Measurements from ENCODE around the gene CRISP3. TPM values are rescaled to one million over a fixed set of nuclear protein-coding genes. Genes with fewer than 3 reads are reported as not detected.

The CRISP3 gene
- total RNA-seq, 1 experiment from 2014 or later: not detected

DNA sequence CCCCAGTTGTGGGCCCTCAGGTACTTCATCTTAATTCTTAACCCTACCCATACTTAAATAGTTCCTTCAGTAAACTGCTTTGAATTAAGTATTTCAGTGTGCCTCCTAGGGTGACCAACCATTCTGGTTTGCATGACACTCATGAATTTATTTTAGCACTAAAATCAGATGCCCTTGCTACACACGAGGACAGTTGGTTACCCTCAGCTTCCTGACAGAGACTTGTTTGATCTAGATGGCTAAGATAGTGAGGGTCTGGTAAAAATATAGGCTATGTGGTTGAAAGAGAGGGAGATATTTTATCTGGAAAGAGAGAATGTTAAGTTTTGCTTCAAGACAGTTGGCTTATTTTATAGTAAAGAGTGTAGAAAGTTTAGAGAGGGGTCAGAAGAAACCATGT, 32.3 kb upstream of the CRISP3 start:
- Histone ChIP-seq H2AFZ (ENCODE audit: low read length) (no peak overlapping the region), H3K4me2 (ENCODE audit: low read length) (no peak overlapping the region), H3K79me2 (ENCODE audit: low read length) (no peaks in the 10 kb centered on the region), H3K36me3 (ENCODE audit: low read depth, low read length) (no peaks in the 10 kb centered on the region), H3K27me3 (ENCODE audit: low read length) (no peaks in the 10 kb centered on the region), H4K20me1 (ENCODE audit: low read length) (no peaks in the 10 kb centered on the region), H3K4me1 (ENCODE audit: insufficient read depth, low read length) (no peaks in the 10 kb centered on the region), H3K9ac (ENCODE audit: low read length) (no peak overlapping the region), H3K9me2 (replicated peaks; ENCODE audit: low read length) (no peaks in the 10 kb centered on the region), H3K9me3 (ENCODE audit: low read length) (no peaks in the 10 kb centered on the region), H3K27ac (ENCODE audit: low read length) (no peak overlapping the region), H3K4me3 (ENCODE audit: low read length) (no peak overlapping the region), H3F3A (ENCODE audit: low read length, unreplicated experiment) (no peaks in the 10 kb centered on the region)
- DNase-seq (no peak), ATAC-seq (no peak)
- BruUV-seq (replicated peaks): no TSS peak
- ChIA-PET POLR2A (ENCODE audit: unreplicated experiment) (no interaction called here), CTCF (no interaction called here)
- intact Hi-C loops (cut with micrococcal nuclease): no loop called here
- TF ChIP-seq EZH2phosphoT487 (IDR thresholded peaks at IDR 0.05; ENCODE audit: borderline replicate concordance, low read length): no peak
- no peak for TF ChIP-seq EZH2 (IDR thresholded peaks at IDR 0.05; ENCODE audit: low read length, unreplicated experiment)
- TF ChIP-seq, protein P1, sequence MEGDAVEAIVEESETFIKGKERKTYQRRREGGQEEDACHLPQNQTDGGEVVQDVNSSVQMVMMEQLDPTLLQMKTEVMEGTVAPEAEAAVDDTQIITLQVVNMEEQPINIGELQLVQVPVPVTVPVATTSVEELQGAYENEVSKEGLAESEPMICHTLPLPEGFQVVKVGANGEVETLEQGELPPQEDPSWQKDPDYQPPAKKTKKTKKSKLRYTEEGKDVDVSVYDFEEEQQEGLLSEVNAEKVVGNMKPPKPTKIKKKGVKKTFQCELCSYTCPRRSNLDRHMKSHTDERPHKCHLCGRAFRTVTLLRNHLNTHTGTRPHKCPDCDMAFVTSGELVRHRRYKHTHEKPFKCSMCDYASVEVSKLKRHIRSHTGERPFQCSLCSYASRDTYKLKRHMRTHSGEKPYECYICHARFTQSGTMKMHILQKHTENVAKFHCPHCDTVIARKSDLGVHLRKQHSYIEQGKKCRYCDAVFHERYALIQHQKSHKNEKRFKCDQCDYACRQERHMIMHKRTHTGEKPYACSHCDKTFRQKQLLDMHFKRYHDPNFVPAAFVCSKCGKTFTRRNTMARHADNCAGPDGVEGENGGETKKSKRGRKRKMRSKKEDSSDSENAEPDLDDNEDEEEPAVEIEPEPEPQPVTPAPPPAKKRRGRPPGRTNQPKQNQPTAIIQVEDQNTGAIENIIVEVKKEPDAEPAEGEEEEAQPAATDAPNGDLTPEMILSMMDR (conservative IDR thresholded peaks at IDR 0.05; ENCODE audit: low read depth, low read length): no peak

DNA sequence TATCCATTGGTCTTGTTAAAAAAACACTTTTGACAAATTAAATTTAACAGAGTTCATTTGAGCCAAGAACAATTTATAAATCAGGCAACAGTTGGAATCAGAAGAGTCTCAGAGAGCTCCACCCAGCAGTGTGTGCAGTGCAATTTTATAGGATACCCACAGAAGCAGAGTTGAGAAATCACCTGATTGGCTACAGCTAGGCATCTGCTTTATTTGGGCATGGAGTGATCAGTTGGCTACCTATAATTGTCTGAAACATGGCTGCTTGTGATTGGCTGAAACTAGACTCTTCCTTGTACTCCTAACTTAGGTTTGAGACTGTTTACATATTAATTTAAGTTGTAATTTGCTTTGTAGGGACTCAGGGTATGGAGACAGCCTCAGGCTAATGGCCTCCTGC, 30.9 kb upstream of the CRISP3 start:
- no peaks in the 10 kb centered on the region for H3K9me3 ChIP-seq (ENCODE audit: low read length)
- H3K9ac ChIP-seq (ENCODE audit: low read length): no peak overlapping the region
- no peak overlapping the region for H3K4me3 ChIP-seq (ENCODE audit: low read length)
- ATAC-seq (no peak), DNase-seq (no peak)
- H3K4me1 ChIP-seq (ENCODE audit: insufficient read depth, low read length): no peaks in the 10 kb centered on the region
- no peak for TF ChIP-seq EZH2phosphoT487 (IDR thresholded peaks at IDR 0.05; ENCODE audit: borderline replicate concordance, low read length)
- TF ChIP-seq EZH2 (IDR thresholded peaks at IDR 0.05; ENCODE audit: low read length, unreplicated experiment): no peak
- TF ChIP-seq, protein P1 (conservative IDR thresholded peaks at IDR 0.05; ENCODE audit: low read depth, low read length): no peak
- no peak overlapping the region for H2AFZ ChIP-seq (ENCODE audit: low read length)
- no TSS peak for BruUV-seq (replicated peaks)
- H3K79me2 ChIP-seq (ENCODE audit: low read length): no peaks in the 10 kb centered on the region
- H4K20me1 ChIP-seq (ENCODE audit: low read length): no peaks in the 10 kb centered on the region
- H3F3A ChIP-seq (ENCODE audit: low read length, unreplicated experiment): no peaks in the 10 kb centered on the region
- no peaks in the 10 kb centered on the region for H3K9me2 ChIP-seq (replicated peaks; ENCODE audit: low read length)
- H3K4me2 ChIP-seq (ENCODE audit: low read length): no peak overlapping the region
- intact Hi-C loops (cut with micrococcal nuclease): no loop called here
- no peaks in the 10 kb centered on the region for H3K27me3 ChIP-seq (ENCODE audit: low read length)
- ChIA-PET POLR2A (ENCODE audit: unreplicated experiment) (no interaction called here), CTCF (no interaction called here)
- H3K27ac ChIP-seq (ENCODE audit: low read length): no peak overlapping the region
- H3K36me3 ChIP-seq (ENCODE audit: low read depth, low read length): no peaks in the 10 kb centered on the region

DNA sequence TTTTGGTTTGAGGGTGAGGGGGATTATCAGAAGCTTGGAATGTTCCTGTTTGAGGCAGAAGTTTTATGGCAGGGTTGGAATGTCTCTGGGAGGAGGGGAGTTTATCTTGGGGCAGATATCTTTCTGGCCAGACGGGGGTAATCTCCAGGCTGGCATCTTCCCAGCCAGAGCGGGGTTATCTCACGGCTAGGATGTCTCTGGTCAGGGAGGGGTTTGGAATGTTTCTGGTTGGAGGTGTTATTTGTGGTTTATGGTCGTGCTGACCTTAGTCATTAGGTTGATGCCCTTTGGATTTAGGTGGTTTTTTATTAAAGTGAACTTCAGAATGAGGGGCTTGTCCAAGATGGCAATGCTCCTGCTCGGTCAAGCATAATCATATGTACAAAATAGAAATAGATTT, 28.1 kb upstream of the CRISP3 start:
- TF ChIP-seq EZH2phosphoT487 (IDR thresholded peaks at IDR 0.05; ENCODE audit: borderline replicate concordance, low read length) (no peak), EZH2 (IDR thresholded peaks at IDR 0.05; ENCODE audit: low read length, unreplicated experiment) (no peak)
- TF ChIP-seq, protein P1 (conservative IDR thresholded peaks at IDR 0.05; ENCODE audit: low read depth, low read length): no peak
- Histone ChIP-seq H3K9ac (ENCODE audit: low read length) (no peak overlapping the region), H3K9me2 (replicated peaks; ENCODE audit: low read length) (no peaks in the 10 kb centered on the region), H3K4me2 (ENCODE audit: low read length) (no peak overlapping the region), H4K20me1 (ENCODE audit: low read length) (no peaks in the 10 kb centered on the region), H3K27ac (ENCODE audit: low read length) (no peak overlapping the region), H3K9me3 (ENCODE audit: low read length) (no peaks in the 10 kb centered on the region), H3K4me1 (ENCODE audit: insufficient read depth, low read length) (no peaks in the 10 kb centered on the region), H2AFZ (ENCODE audit: low read length) (no peak overlapping the region), H3K36me3 (ENCODE audit: low read depth, low read length) (no peaks in the 10 kb centered on the region), H3K27me3 (ENCODE audit: low read length) (no peaks in the 10 kb centered on the region), H3K79me2 (ENCODE audit: low read length) (no peaks in the 10 kb centered on the region), H3K4me3 (ENCODE audit: low read length) (no peak overlapping the region), H3F3A (ENCODE audit: low read length, unreplicated experiment) (no peaks in the 10 kb centered on the region)
- ChIA-PET CTCF (no interaction called here), POLR2A (ENCODE audit: unreplicated experiment) (no interaction called here)
- no TSS peak for BruUV-seq (replicated peaks)
- no peak for DNase-seq
- no peak for ATAC-seq
- intact Hi-C loops (cut with micrococcal nuclease): no loop called here

Measured in PC-3 (cell line).